Psoas muscle (tissue), 8 donors: ENCODE data around the gene GOLGA1. TPM values are rescaled to one million over a fixed set of nuclear protein-coding genes. Genes with fewer than 3 reads are reported as not detected.

Source experiments
- ATAC-seq, 4 donors: fragments of 200-7000 bp; cut with Tn5 transposase; one replicate each; pipeline ENCODE4 v1.9.1; 2020; ENCODE audit warnings: moderate library complexity in 3 of 4, mild to moderate bottlenecking in 2 of 4
- DNase-seq, 2 donors: peaks; one replicate each; pipeline ENCODE4 v3.0.0-alpha.2; 2020
- H3K27ac ChIP-seq: fragments of 200-600 bp; one replicate; pipeline ENCODE4 v1.8.0; 2022
- H3K27me3 ChIP-seq, 3 donors: fragments of 200-600 bp in 1 of 3; one replicate each; pipeline versions ENCODE4 v1.6.1 to v1.8.0; 2013 to 2022; ENCODE audit warnings: low read length in 2 of 3, mild to moderate bottlenecking in 2 of 3, moderate library complexity in 1 of 3; ENCODE audit not compliant: insufficient read depth in 3 of 3
- H3K36me3 ChIP-seq, 2 donors: fragments of 200-600 bp in 1 of 2; one replicate each; pipeline versions ENCODE4 v1.6.1 to v1.8.0; 2013 to 2022; ENCODE audit warnings: low read depth in 1 of 2, mild to moderate bottlenecking in 1 of 2, moderate library complexity in 1 of 2; ENCODE audit not compliant: insufficient read depth in 1 of 2
- H3K4me1 ChIP-seq: fragments of 200-600 bp; one replicate; pipeline ENCODE4 v1.8.0; 2022
- H3K4me3 ChIP-seq: fragments of 200-600 bp; one replicate; pipeline ENCODE4 v1.8.0; 2022; ENCODE audit warnings: mild to moderate bottlenecking
- H3K9me3 ChIP-seq: fragments of 200-600 bp; one replicate; pipeline ENCODE4 v1.8.0; 2022
- CTCF ChIP-seq: fragments of 200-600 bp; IDR thresholded peaks from one replicate; pipeline ENCODE4 v1.8.0; 2022; ENCODE audit warnings: antibody characterized with exemption
- WGBS, 3 donors: extraction: QIAGEN DNeasy Blood & Tissue Kit; methylation state at CpG; one replicate each; pipeline versions ENCODE4 v1.1.6 to v1.1.7; 2013; 5-methylcytosine and 5-hydroxymethylcytosine counted together
- intact Hi-C, 2 donors: fragments of 100-400 bp; cut with DNase I; formaldehyde crosslinking; loops; one replicate each; pipeline versions ENCODE4 v1.11.0 to v1.14.2; 2022
- polyA plus RNA-seq, 3 donors: library from polyadenylated mRNA; stranded (reverse); fragments of 200-250 nt; gene quantifications; one replicate each; pipeline ENCODE4 v1.2.3, GENCODE V29; 2013
- total RNA-seq, 4 donors: library from RNA; stranded (reverse); fragmentation: NEBNext Ultra II Directional in 2 of 4; extraction: Animal tissue kit (Norgen Biotek cat#: 25700) in 2 of 4; gene quantifications; one replicate each; pipeline versions ENCODE4 v1.2.1 to v1.2.4, GENCODE V29; 2021 to 2023
- donor health status: healthy with polysubstance abuse.
- donor health status: DM: no; HTN: no; CAD: no; lungs with moderate emphysema.
- donor health status: Bipolar disorder and iron deficiency.
- donor health status: healthy.
- donor health status: DM: yes; HTN: yes; CAD: no.
- donor health status: DM: no; HTN: no; CAD: no.
- donor health status: DM: no; HTN: no; CAD: no.
- donor health status: DM: yes; HTN: yes; CAD: no.

GOLGA1 gene
- total and polyA plus RNA-seq, 7 donors, result 8.0 to 23.0 (median 15.2) TPM

DNA sequence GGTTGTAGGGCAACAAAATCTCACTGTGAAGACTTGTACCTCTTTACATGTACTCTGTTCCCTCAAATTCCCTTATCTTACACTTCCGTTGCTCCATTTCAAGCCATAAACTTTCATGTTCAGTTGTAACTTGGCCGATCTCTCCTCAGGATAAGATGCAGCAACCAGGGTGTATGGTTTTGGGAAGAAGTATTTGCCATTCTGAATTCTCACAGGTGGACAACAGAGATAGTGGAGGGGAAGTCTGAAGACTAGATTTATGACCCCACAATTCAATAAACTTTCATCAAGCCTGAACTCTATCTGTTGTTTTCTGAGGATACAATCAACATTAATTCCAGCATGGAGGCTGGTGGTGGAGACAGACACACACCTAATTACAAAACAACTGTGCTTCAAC, 27.5 kb downstream of the GOLGA1 start:
- 94 to 98% (median 98%) methylated on average over 2 of the region's 2 CpGs for WGBS, 3 donors
- Histone ChIP-seq H3K27ac (no peak overlapping the region), H3K27me3 (no peaks in the 10 kb centered on the region), H3K36me3 (peaks cover 11 to 73% of the 10 kb centered on the region in 2 donors), H3K4me3 (no peak overlapping the region), H3K4me1 (peaks cover 14% of the 10 kb centered on the region), H3K9me3 (no peaks in the 10 kb centered on the region)
- no peak for DNase-seq
- TF ChIP-seq CTCF, result no peak
- ATAC-seq, result no peak
- intact Hi-C loops, result no loop called here

- ATAC-seq, result no peak
- H3K27me3 ChIP-seq, result no peaks in the 10 kb centered on the region
- TF ChIP-seq CTCF, result no peak
- H3K4me3 ChIP-seq, result no peak overlapping the region
- no peak overlapping the region for H3K27ac ChIP-seq
- H3K4me1 ChIP-seq, result peaks cover 14% of the 10 kb centered on the region
- no peak for DNase-seq
- intact Hi-C loops, result no loop called here
- no peaks in the 10 kb centered on the region for H3K9me3 ChIP-seq
- peaks cover 11 to 73% of the 10 kb centered on the region in 2 donors for H3K36me3 ChIP-seq
- 89 to 95% (median 94%) methylated on average over 1 of the region's 1 CpG for WGBS, 3 donors
Observed at GRCh38 chr9:124911766-124912165, 29.1 kb downstream of the GOLGA1 start.

- intact Hi-C loops, result no loop called here
- no peak overlapping the region for H3K4me3 ChIP-seq
- peaks cover 6 to 96% of the 10 kb centered on the region in 2 donors for H3K36me3 ChIP-seq
- ATAC-seq (peak in 3 of 4 donors; percentile 57 to 76 (median 61)), DNase-seq (no peak)
- 52 to 74% (median 55%) methylated on average over 2 of the region's 2 CpGs for WGBS, 3 donors
- no peaks in the 10 kb centered on the region for H3K9me3 ChIP-seq
- H3K4me1 ChIP-seq, result no peaks in the 10 kb centered on the region
- H3K27ac ChIP-seq, result peak overlapping the region; percentile 11
- H3K27me3 ChIP-seq, result no peaks in the 10 kb centered on the region
- no peak for TF ChIP-seq CTCF
Observed at GRCh38 chr9:124908098-124908497, 32.8 kb downstream of the GOLGA1 start.

DNA sequence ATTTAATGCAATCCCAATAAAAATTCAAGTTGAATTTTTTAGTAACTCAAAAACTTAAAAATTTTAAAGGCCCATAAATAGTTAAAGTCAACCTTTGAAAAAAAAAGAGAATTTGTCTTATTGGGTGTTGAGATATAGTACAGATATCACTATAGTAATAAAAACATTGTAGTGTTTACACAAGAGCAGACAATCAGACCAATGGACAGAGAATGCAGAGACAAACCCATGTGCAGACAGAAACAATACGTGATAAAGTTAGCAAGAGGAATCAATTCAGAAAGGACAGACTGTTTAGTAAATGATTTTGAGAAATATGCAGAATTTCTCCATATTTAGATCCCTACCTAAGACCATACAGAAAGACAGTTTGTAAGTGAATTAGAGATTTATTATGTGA, 33.9 kb downstream of the GOLGA1 start:
- H3K4me1 ChIP-seq, result no peaks in the 10 kb centered on the region
- no peak for TF ChIP-seq CTCF
- no peaks in the 10 kb centered on the region for H3K27me3 ChIP-seq
- intact Hi-C loops, result no loop called here
- H3K36me3 ChIP-seq, result peaks cover 6 to 97% of the 10 kb centered on the region in 2 donors
- no peaks in the 10 kb centered on the region for H3K9me3 ChIP-seq
- 90 to 91% (median 90%) methylated on average over 1 of the region's 1 CpG for WGBS, 3 donors
- DNase-seq (no peak), ATAC-seq (no peak)
- no peak overlapping the region for H3K27ac ChIP-seq
- H3K4me3 ChIP-seq, result no peak overlapping the region

- Histone ChIP-seq H3K27ac (no peak overlapping the region), H3K4me1 (no peaks in the 10 kb centered on the region), H3K36me3 (peaks cover 8 to 76% of the 10 kb centered on the region in 2 donors), H3K27me3 (no peaks in the 10 kb centered on the region), H3K4me3 (no peak overlapping the region), H3K9me3 (no peaks in the 10 kb centered on the region)
- DNase-seq (no peak), ATAC-seq (no peak)
- no peak for TF ChIP-seq CTCF
- WGBS, 3 donors, result 94 to 95% (median 94%) methylated on average over 9 of the region's 9 CpGs
- intact Hi-C loops, result no loop called here
Observed at GRCh38 chr9:124899845-124900244, 41.0 kb downstream of the GOLGA1 start.
